Ishikawa (cell line): ENCODE data around the gene SBNO2.

Experiments
- CEBPB ChIP-seq: IDR thresholded peaks from 2 replicates; pipeline ENCODE4 v1.6.1; 2012
- CREB1 ChIP-seq: IDR thresholded peaks from 2 replicates; pipeline ENCODE4 v1.6.1; 2012; ENCODE audit warnings: low read depth
- EGR1 ChIP-seq: IDR thresholded peaks from 2 replicates; pipeline ENCODE4 v1.6.1; 2012
- EP300 ChIP-seq: IDR thresholded peaks from 2 replicates; pipeline ENCODE4 v1.6.1; 2012; ENCODE audit warnings: borderline replicate concordance
- FOXM1 ChIP-seq: IDR thresholded peaks from 2 replicates; pipeline ENCODE4 v1.6.1; 2012; ENCODE audit warnings: low read depth, borderline replicate concordance
- MAX ChIP-seq: IDR thresholded peaks from 2 replicates; pipeline ENCODE4 v1.6.1; 2012
- NFIC ChIP-seq: IDR thresholded peaks from 2 replicates; pipeline ENCODE4 v1.6.1; 2012
- RAD21 ChIP-seq: IDR thresholded peaks from 2 replicates; pipeline ENCODE4 v1.6.1; 2012; ENCODE audit warnings: low read depth
- REST ChIP-seq: IDR thresholded peaks from 2 replicates; pipeline ENCODE4 v1.6.1; 2012; ENCODE audit warnings: low read depth, mild to moderate bottlenecking
- TAF1 ChIP-seq: IDR thresholded peaks from 2 replicates; pipeline ENCODE4 v1.6.1; 2012; ENCODE audit warnings: low read depth, mild to moderate bottlenecking
- TCF12 ChIP-seq: IDR thresholded peaks from 2 replicates; pipeline ENCODE4 v1.6.1; 2012; ENCODE audit warnings: low read depth
- TEAD4 ChIP-seq: IDR thresholded peaks from 2 replicates; pipeline ENCODE4 v1.6.1; 2012
- USF1 ChIP-seq: IDR thresholded peaks from 2 replicates; pipeline ENCODE4 v1.6.1; 2012
- YY1 ChIP-seq: IDR thresholded peaks from 2 replicates; pipeline ENCODE4 v1.6.1; 2012; ENCODE audit warnings: low read depth
- ZBTB7A ChIP-seq: IDR thresholded peaks from 2 replicates; pipeline ENCODE4 v1.6.1; 2012; ENCODE audit warnings: low read depth

SBNO2 gene

GRCh38 chr19:1173845-1174809 lies at the start of gene SBNO2:
TSS of gene SBNO2 (minus strand) at chr19:1174268. CDS start at chr19:1154276, 19,992 bp downstream.
- TF ChIP-seq TCF12 (no peak), CEBPB (no peak), TAF1 (peak; percentile 99), YY1 (peak; percentile 95), TEAD4 (0 out of 2 replicates have a peak, but pooled peaks have one; percentile 4), CREB1 (no peak), REST (peak; percentile 27; the same call in 1 of the 2 replicates), NFIC (no peak), ZBTB7A (no peak; the same call in none of the 2 replicates), USF1 (peak; percentile 89), FOXM1 (no peak), EGR1 (peak; percentile 71), RAD21 (no peak), EP300 (0 out of 2 replicates have a peak, but pooled peaks have one; percentile 17), MAX (peak; percentile 80)

- TF ChIP-seq RAD21 (peak; percentile 35; the same call in 1 of the 2 replicates), ZBTB7A (no peak)
Observed at GRCh38 chr19:1223018-1223855, 49.2 kb upstream of the SBNO2 start.

GRCh38 chr19:1222394-1222793 lies 48.3 kb upstream of the SBNO2 start:
- TF ChIP-seq RAD21, result no peak
- TF ChIP-seq TCF12, result no peak
- no peak for TF ChIP-seq REST
- no peak for TF ChIP-seq YY1
- TF ChIP-seq TEAD4, result no peak
- no peak for TF ChIP-seq CREB1
- TF ChIP-seq EP300, result no peak
- no peak for TF ChIP-seq FOXM1
- no peak for TF ChIP-seq CEBPB
- no peak for TF ChIP-seq ZBTB7A
- no peak for TF ChIP-seq TAF1
- TF ChIP-seq EGR1, result no peak
- TF ChIP-seq USF1, result no peak
- no peak for TF ChIP-seq MAX
- no peak for TF ChIP-seq NFIC

- TF ChIP-seq ZBTB7A (no peak), TAF1 (no peak), TEAD4 (no peak), TCF12 (no peak), REST (no peak), RAD21 (no peak), YY1 (no peak), USF1 (no peak), EP300 (no peak), CREB1 (no peak), CEBPB (no peak), EGR1 (no peak), MAX (no peak)
Observed at GRCh38 chr19:1221904-1222255, 47.8 kb upstream of the SBNO2 start.
